ENCODE results near the gene FRMPD2. TPM values are rescaled to one million over a fixed set of nuclear protein-coding genes. Genes with fewer than 3 reads are reported as not detected.

FRMPD2 gene
- polyA plus RNA-seq, 1 of the 3 experiments (the other 2 are of a cell fraction) = 0.02 TPM

DNA sequence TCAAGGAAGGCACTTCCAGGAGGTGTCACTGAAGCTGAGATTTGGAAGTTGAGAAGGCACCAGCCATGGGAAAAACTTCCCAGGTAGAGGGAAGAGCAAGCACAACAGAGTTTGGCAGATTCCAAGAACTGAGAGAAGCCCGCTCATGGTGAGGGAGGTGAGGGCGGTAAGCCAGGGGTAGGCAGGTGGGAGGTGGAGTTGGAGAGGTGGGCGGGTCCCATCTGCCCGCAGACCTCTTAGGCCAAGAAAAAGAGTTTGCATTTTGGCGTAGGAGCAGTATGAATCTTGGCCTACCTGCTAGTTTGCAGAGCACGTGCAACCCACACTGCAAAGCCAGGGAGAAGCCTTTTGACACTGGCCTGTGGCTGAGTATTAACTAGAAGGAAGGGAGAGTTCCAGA, 18.8 kb downstream of the FRMPD2 start (continued):
- TF ChIP-seq, protein P1, sequence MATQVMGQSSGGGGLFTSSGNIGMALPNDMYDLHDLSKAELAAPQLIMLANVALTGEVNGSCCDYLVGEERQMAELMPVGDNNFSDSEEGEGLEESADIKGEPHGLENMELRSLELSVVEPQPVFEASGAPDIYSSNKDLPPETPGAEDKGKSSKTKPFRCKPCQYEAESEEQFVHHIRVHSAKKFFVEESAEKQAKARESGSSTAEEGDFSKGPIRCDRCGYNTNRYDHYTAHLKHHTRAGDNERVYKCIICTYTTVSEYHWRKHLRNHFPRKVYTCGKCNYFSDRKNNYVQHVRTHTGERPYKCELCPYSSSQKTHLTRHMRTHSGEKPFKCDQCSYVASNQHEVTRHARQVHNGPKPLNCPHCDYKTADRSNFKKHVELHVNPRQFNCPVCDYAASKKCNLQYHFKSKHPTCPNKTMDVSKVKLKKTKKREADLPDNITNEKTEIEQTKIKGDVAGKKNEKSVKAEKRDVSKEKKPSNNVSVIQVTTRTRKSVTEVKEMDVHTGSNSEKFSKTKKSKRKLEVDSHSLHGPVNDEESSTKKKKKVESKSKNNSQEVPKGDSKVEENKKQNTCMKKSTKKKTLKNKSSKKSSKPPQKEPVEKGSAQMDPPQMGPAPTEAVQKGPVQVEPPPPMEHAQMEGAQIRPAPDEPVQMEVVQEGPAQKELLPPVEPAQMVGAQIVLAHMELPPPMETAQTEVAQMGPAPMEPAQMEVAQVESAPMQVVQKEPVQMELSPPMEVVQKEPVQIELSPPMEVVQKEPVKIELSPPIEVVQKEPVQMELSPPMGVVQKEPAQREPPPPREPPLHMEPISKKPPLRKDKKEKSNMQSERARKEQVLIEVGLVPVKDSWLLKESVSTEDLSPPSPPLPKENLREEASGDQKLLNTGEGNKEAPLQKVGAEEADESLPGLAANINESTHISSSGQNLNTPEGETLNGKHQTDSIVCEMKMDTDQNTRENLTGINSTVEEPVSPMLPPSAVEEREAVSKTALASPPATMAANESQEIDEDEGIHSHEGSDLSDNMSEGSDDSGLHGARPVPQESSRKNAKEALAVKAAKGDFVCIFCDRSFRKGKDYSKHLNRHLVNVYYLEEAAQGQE (IDR thresholded peaks at IDR 0.05; ENCODE audit: low read depth, low read length) = no peak
- TF ChIP-seq RXRA (IDR thresholded peaks at IDR 0.05; ENCODE audit: borderline replicate concordance, low read depth) (no peak), JUND (IDR thresholded peaks at IDR 0.05) (no peak), RCOR1 (IDR thresholded peaks at IDR 0.05; ENCODE audit: low read length) (no peak), TEAD4 (IDR thresholded peaks at IDR 0.05; ENCODE audit: borderline replicate concordance, insufficient read depth) (no peak), SMC3 (IDR thresholded peaks at IDR 0.05; ENCODE audit: low read depth, low read length) (no peak), EP300 (IDR thresholded peaks at IDR 0.05; ENCODE audit: borderline replicate concordance in 1 of 2, low read depth in 1 of 2, low read length in 1 of 2) (no peak), TCF12 (IDR thresholded peaks at IDR 0.05) (no peak), RAD21 (IDR thresholded peaks at IDR 0.05; ENCODE audit: low read length) (no peak)
- TF ChIP-seq, protein P2, sequence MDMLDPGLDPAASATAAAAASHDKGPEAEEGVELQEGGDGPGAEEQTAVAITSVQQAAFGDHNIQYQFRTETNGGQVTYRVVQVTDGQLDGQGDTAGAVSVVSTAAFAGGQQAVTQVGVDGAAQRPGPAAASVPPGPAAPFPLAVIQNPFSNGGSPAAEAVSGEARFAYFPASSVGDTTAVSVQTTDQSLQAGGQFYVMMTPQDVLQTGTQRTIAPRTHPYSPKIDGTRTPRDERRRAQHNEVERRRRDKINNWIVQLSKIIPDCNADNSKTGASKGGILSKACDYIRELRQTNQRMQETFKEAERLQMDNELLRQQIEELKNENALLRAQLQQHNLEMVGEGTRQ (IDR thresholded peaks at IDR 0.05; ENCODE audit: borderline replicate concordance, low read depth, low read length) = no peak

DNA sequence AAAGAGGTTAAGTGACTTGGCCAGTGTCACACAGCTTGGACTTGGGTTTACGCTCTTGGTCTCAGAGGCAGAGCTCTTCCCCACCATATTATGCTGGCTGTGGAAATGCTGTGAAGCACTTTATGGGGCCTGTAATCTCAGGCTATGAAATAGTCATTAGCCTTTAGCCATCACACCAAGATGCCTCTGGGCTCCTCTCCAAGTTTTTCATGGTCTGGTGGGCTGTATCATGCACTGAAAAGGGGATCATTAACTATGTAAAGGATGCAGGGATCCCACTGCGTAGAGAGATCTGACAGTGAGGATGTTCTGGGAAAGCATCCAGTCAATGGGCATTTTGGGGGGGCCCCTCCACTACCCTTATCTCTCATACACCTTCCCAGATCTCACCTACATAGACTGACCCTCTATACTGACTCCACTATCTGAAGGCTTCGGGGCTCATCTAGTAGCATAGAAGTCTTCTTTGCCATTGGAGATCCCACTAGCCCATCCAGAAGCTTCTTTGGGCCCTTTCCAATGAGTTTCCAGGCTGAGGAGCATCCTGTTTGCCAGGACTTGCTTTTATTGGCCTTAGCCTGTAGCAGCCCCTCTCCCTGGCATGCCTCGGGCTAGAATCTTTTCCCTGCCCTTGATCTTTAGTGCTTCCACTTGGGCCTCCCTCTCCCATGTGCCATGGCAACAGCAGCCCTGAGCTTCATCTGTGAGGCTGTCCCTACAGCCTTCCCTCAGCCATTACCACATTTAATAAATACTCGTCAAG, 19.6 kb downstream of the FRMPD2 start:
- ChIA-PET POLR2A (no interaction called here), CTCF (interaction anchor here (1.7 to 1.9 kb wide), 2 partner anchors 11 to 35 kb away, joined by 3 to 6 read pairs; no protein-coding TSS in a partner anchor)
- Histone ChIP-seq H4K20me1 (ENCODE audit: insufficient read depth) (no peaks in the 10 kb centered on the region), H3K27me3 (ENCODE audit: insufficient read depth) (no peaks in the 10 kb centered on the region), H3K4me1 (ENCODE audit: control insufficient read depth in 1 of 2, insufficient read depth in 2 of 2, low read depth in 1 of 2, low read length in 1 of 2) (peaks cover 4 to 15% of the 10 kb centered on the region in 2 experiments; a peak in 1 of 4 replicates), H3K9me2 (no peaks in the 10 kb centered on the region), H3K4me2 (no peak overlapping the region), H3K79me2 (ENCODE audit: insufficient read depth) (no peaks in the 10 kb centered on the region), H3K36me3 (replicated peaks in 1 of 2; ENCODE audit: control insufficient read depth in 1 of 2, insufficient read depth in 2 of 2, low read length in 1 of 2) (no peaks in the 10 kb centered on the region), H3K4me3 (ENCODE audit: low read depth in 2 of 2, low read length in 1 of 2) (no peak overlapping the region), H3K9ac (no peak overlapping the region), H3K9me3 (no peaks in the 10 kb centered on the region), H3K27ac (ENCODE audit: low read depth in 2 of 2, low read length in 1 of 2) (no peak overlapping the region), H3F3A (replicated peaks; ENCODE audit: insufficient read depth) (no peaks in the 10 kb centered on the region), H2AFZ (ENCODE audit: low read depth) (no peak overlapping the region)
- no peak for DNase-seq
- TF ChIP-seq EZH2phosphoT487 (IDR thresholded peaks at IDR 0.05; ENCODE audit: borderline replicate concordance, low read depth) (no peak), GATA2 (CRISPR knock-in tag; IDR thresholded peaks at IDR 0.05) (no peak), TCF12 (IDR thresholded peaks at IDR 0.05) (no peak), RAD21 (IDR thresholded peaks at IDR 0.05; ENCODE audit: low read length) (no peak), EP300 (IDR thresholded peaks at IDR 0.05; ENCODE audit: borderline replicate concordance in 1 of 2, low read depth in 1 of 2, low read length in 1 of 2) (no peak), RXRA (IDR thresholded peaks at IDR 0.05; ENCODE audit: borderline replicate concordance, low read depth) (no peak), GABPA (IDR thresholded peaks at IDR 0.05; ENCODE audit: low read depth) (no peak)
- TF ChIP-seq, protein P2 (IDR thresholded peaks at IDR 0.05; ENCODE audit: borderline replicate concordance, low read depth, low read length) = no peak
- TF ChIP-seq, protein P3, sequence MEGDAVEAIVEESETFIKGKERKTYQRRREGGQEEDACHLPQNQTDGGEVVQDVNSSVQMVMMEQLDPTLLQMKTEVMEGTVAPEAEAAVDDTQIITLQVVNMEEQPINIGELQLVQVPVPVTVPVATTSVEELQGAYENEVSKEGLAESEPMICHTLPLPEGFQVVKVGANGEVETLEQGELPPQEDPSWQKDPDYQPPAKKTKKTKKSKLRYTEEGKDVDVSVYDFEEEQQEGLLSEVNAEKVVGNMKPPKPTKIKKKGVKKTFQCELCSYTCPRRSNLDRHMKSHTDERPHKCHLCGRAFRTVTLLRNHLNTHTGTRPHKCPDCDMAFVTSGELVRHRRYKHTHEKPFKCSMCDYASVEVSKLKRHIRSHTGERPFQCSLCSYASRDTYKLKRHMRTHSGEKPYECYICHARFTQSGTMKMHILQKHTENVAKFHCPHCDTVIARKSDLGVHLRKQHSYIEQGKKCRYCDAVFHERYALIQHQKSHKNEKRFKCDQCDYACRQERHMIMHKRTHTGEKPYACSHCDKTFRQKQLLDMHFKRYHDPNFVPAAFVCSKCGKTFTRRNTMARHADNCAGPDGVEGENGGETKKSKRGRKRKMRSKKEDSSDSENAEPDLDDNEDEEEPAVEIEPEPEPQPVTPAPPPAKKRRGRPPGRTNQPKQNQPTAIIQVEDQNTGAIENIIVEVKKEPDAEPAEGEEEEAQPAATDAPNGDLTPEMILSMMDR (IDR thresholded peaks at IDR 0.05) = no peak
- 51% methylated on average over 5 of the region's 5 CpGs for WGBS (ENCODE audit: low lambda C conversion rate)
